Measurements from ENCODE around the gene CRY2.

The CRY2 gene

GRCh38 chr11:45852712-45853101 is 5.4 kb downstream of the CRY2 start:
- H3K27me3 ChIP-seq (ENCODE audit: low read depth, low read length): no peaks in the 10 kb centered on the region
- H3K36me3 ChIP-seq (ENCODE audit: control insufficient read depth in 1 of 2, insufficient read depth in 2 of 2, low read length in 2 of 2): peaks cover under 1 to 8% of the 10 kb centered on the region in 2 donors
- no peak overlapping the region for H3K27ac ChIP-seq (ENCODE audit: low read length)
- H3K9me3 ChIP-seq (ENCODE audit: control insufficient read depth in 1 of 2, low read length in 2 of 2): no peaks in the 10 kb centered on the region
- H3K4me3 ChIP-seq (ENCODE audit: low read depth in 1 of 2, low read length in 2 of 2): peak overlapping the region in 1 of 2 donors; percentile 12
- H3K4me1 ChIP-seq (ENCODE audit: control insufficient read depth in 1 of 2, insufficient read depth in 2 of 2, low read length in 2 of 2): peaks cover 57 to 89% of the 10 kb centered on the region in 2 donors

GRCh38 chr11:45853332-45854219 is 6.3 kb downstream of the CRY2 start:
- H3K27me3 ChIP-seq (ENCODE audit: low read depth, low read length): no peaks in the 10 kb centered on the region
- H3K9me3 ChIP-seq (ENCODE audit: control insufficient read depth in 1 of 2, low read length in 2 of 2): no peaks in the 10 kb centered on the region
- H3K36me3 ChIP-seq (ENCODE audit: control insufficient read depth in 1 of 2, insufficient read depth in 2 of 2, low read length in 2 of 2): peaks cover 0 to 8% of the 10 kb centered on the region in 2 donors
- peaks cover 60 to 93% of the 10 kb centered on the region in 2 donors for H3K4me1 ChIP-seq (ENCODE audit: control insufficient read depth in 1 of 2, insufficient read depth in 2 of 2, low read length in 2 of 2)
- no peak overlapping the region for H3K27ac ChIP-seq (ENCODE audit: low read length)
- H3K4me3 ChIP-seq (ENCODE audit: low read depth in 1 of 2, low read length in 2 of 2): no peak overlapping the region

GRCh38 chr11:45855308-45855707 is 8.0 kb downstream of the CRY2 start:
- Histone ChIP-seq H3K4me3 (ENCODE audit: low read depth in 1 of 2, low read length in 2 of 2) (peak overlapping the region in 1 of 2 donors; percentile 37), H3K9me3 (ENCODE audit: control insufficient read depth in 1 of 2, low read length in 2 of 2) (no peaks in the 10 kb centered on the region), H3K4me1 (ENCODE audit: control insufficient read depth in 1 of 2, insufficient read depth in 2 of 2, low read length in 2 of 2) (peaks cover 56 to 96% of the 10 kb centered on the region in 2 donors), H3K27ac (ENCODE audit: low read length) (peak overlapping the region; percentile 70), H3K27me3 (ENCODE audit: low read depth, low read length) (no peaks in the 10 kb centered on the region), H3K36me3 (ENCODE audit: control insufficient read depth in 1 of 2, insufficient read depth in 2 of 2, low read length in 2 of 2) (peaks cover 4 to 9% of the 10 kb centered on the region in 2 donors)

GRCh38 chr11:45856044-45856468 is 8.8 kb downstream of the CRY2 start:
- H3K9me3 ChIP-seq (ENCODE audit: control insufficient read depth in 1 of 2, low read length in 2 of 2): no peaks in the 10 kb centered on the region
- peaks cover 51 to 96% of the 10 kb centered on the region in 2 donors for H3K4me1 ChIP-seq (ENCODE audit: control insufficient read depth in 1 of 2, insufficient read depth in 2 of 2, low read length in 2 of 2)
- H3K27me3 ChIP-seq (ENCODE audit: low read depth, low read length): no peaks in the 10 kb centered on the region
- peak overlapping the region; percentile 70 for H3K27ac ChIP-seq (ENCODE audit: low read length)
- H3K4me3 ChIP-seq (ENCODE audit: low read depth in 1 of 2, low read length in 2 of 2): peak overlapping the region in 1 of 2 donors; percentile 37
- H3K36me3 ChIP-seq (ENCODE audit: control insufficient read depth in 1 of 2, insufficient read depth in 2 of 2, low read length in 2 of 2): peaks cover 11 to 17% of the 10 kb centered on the region in 2 donors

- H3K27me3 ChIP-seq (ENCODE audit: low read depth, low read length): no peaks in the 10 kb centered on the region
- H3K9me3 ChIP-seq (ENCODE audit: control insufficient read depth in 1 of 2, low read length in 2 of 2): no peaks in the 10 kb centered on the region
- H3K4me1 ChIP-seq (ENCODE audit: control insufficient read depth in 1 of 2, insufficient read depth in 2 of 2, low read length in 2 of 2): peaks cover 35 to 80% of the 10 kb centered on the region in 2 donors
- H3K27ac ChIP-seq (ENCODE audit: low read length): peak overlapping the region; percentile 86
- peak overlapping the region in 1 of 2 donors; percentile 14 for H3K4me3 ChIP-seq (ENCODE audit: low read depth in 1 of 2, low read length in 2 of 2)
- peaks cover 31 to 34% of the 10 kb centered on the region in 2 donors for H3K36me3 ChIP-seq (ENCODE audit: control insufficient read depth in 1 of 2, insufficient read depth in 2 of 2, low read length in 2 of 2)
Measured at GRCh38 chr11:45857961-45858474, 10.7 kb downstream of the CRY2 start.

- H3K4me1 ChIP-seq (ENCODE audit: control insufficient read depth in 1 of 2, insufficient read depth in 2 of 2, low read length in 2 of 2): peaks cover 32 to 72% of the 10 kb centered on the region in 2 donors
- peaks cover 39 to 42% of the 10 kb centered on the region in 2 donors for H3K36me3 ChIP-seq (ENCODE audit: control insufficient read depth in 1 of 2, insufficient read depth in 2 of 2, low read length in 2 of 2)
- no peaks in the 10 kb centered on the region for H3K27me3 ChIP-seq (ENCODE audit: low read depth, low read length)
- H3K27ac ChIP-seq (ENCODE audit: low read length): peak overlapping the region; percentile 86
- peak overlapping the region in 1 of 2 donors; percentile 14 for H3K4me3 ChIP-seq (ENCODE audit: low read depth in 1 of 2, low read length in 2 of 2)
- H3K9me3 ChIP-seq (ENCODE audit: control insufficient read depth in 1 of 2, low read length in 2 of 2): no peaks in the 10 kb centered on the region
Measured at GRCh38 chr11:45858751-45859398, 11.6 kb downstream of the CRY2 start.

- Histone ChIP-seq H3K36me3 (ENCODE audit: control insufficient read depth in 1 of 2, insufficient read depth in 2 of 2, low read length in 2 of 2) (peaks cover 44 to 45% of the 10 kb centered on the region in 2 donors), H3K4me3 (ENCODE audit: low read depth in 1 of 2, low read length in 2 of 2) (peak overlapping the region in 1 of 2 donors; percentile 3), H3K4me1 (ENCODE audit: control insufficient read depth in 1 of 2, insufficient read depth in 2 of 2, low read length in 2 of 2) (peaks cover 31 to 66% of the 10 kb centered on the region in 2 donors)
Measured at GRCh38 chr11:45859661-45860140, 12.4 kb downstream of the CRY2 start.

GRCh38 chr11:45860348-45860747 is 13.1 kb downstream of the CRY2 start:
- peaks cover 27 to 60% of the 10 kb centered on the region in 2 donors for H3K4me1 ChIP-seq (ENCODE audit: control insufficient read depth in 1 of 2, insufficient read depth in 2 of 2, low read length in 2 of 2)
- peaks cover 47 to 48% of the 10 kb centered on the region in 2 donors for H3K36me3 ChIP-seq (ENCODE audit: control insufficient read depth in 1 of 2, insufficient read depth in 2 of 2, low read length in 2 of 2)
- H3K27me3 ChIP-seq (ENCODE audit: low read depth, low read length): no peaks in the 10 kb centered on the region
- H3K9me3 ChIP-seq (ENCODE audit: control insufficient read depth in 1 of 2, low read length in 2 of 2): no peaks in the 10 kb centered on the region
- H3K4me3 ChIP-seq (ENCODE audit: low read depth in 1 of 2, low read length in 2 of 2): no peak overlapping the region
- H3K27ac ChIP-seq (ENCODE audit: low read length): peak overlapping the region; percentile 18

More at GRCh38 chr11:45859661-45860140, 12.4 kb downstream of the CRY2 start:
- Histone ChIP-seq H3K27ac (ENCODE audit: low read length) (peak overlapping the region; percentile 86), H3K27me3 (ENCODE audit: low read depth, low read length) (no peaks in the 10 kb centered on the region), H3K9me3 (ENCODE audit: control insufficient read depth in 1 of 2, low read length in 2 of 2) (no peaks in the 10 kb centered on the region)

- peaks cover 53 to 54% of the 10 kb centered on the region in 2 donors for H3K36me3 ChIP-seq (ENCODE audit: control insufficient read depth in 1 of 2, insufficient read depth in 2 of 2, low read length in 2 of 2)
- no peak overlapping the region for H3K4me3 ChIP-seq (ENCODE audit: low read depth in 1 of 2, low read length in 2 of 2)
- no peaks in the 10 kb centered on the region for H3K27me3 ChIP-seq (ENCODE audit: low read depth, low read length)
- H3K9me3 ChIP-seq (ENCODE audit: control insufficient read depth in 1 of 2, low read length in 2 of 2): no peaks in the 10 kb centered on the region
- H3K4me1 ChIP-seq (ENCODE audit: control insufficient read depth in 1 of 2, insufficient read depth in 2 of 2, low read length in 2 of 2): peaks cover 23 to 54% of the 10 kb centered on the region in 2 donors
- peak overlapping the region; percentile 18 for H3K27ac ChIP-seq (ENCODE audit: low read length)
Measured at GRCh38 chr11:45860764-45861510, 13.7 kb downstream of the CRY2 start.

GRCh38 chr11:45864041-45864440 is 16.8 kb downstream of the CRY2 start:
- H3K9me3 ChIP-seq (ENCODE audit: control insufficient read depth in 1 of 2, low read length in 2 of 2): no peaks in the 10 kb centered on the region
- no peaks in the 10 kb centered on the region for H3K27me3 ChIP-seq (ENCODE audit: low read depth, low read length)
- H3K27ac ChIP-seq (ENCODE audit: low read length): no peak overlapping the region
- no peak overlapping the region for H3K4me3 ChIP-seq (ENCODE audit: low read depth in 1 of 2, low read length in 2 of 2)
- peaks cover 2 to 24% of the 10 kb centered on the region in 2 donors for H3K4me1 ChIP-seq (ENCODE audit: control insufficient read depth in 1 of 2, insufficient read depth in 2 of 2, low read length in 2 of 2)
- peaks cover 65 to 83% of the 10 kb centered on the region in 2 donors for H3K36me3 ChIP-seq (ENCODE audit: control insufficient read depth in 1 of 2, insufficient read depth in 2 of 2, low read length in 2 of 2)
